Measurements from ENCODE around the gene STRIP2. TPM values are rescaled to one million over a fixed set of nuclear protein-coding genes. Genes with fewer than 3 reads are reported as not detected.
"Not testable (repeated sequence)": the region's sequence is repeated elsewhere in the genome, so short reads cannot be mapped to it uniquely, and the experiment has no call there.

Gene STRIP2
- polyA plus RNA-seq, 4 donors, result 2.8 to 3.9 (median 3.2) TPM

DNA sequence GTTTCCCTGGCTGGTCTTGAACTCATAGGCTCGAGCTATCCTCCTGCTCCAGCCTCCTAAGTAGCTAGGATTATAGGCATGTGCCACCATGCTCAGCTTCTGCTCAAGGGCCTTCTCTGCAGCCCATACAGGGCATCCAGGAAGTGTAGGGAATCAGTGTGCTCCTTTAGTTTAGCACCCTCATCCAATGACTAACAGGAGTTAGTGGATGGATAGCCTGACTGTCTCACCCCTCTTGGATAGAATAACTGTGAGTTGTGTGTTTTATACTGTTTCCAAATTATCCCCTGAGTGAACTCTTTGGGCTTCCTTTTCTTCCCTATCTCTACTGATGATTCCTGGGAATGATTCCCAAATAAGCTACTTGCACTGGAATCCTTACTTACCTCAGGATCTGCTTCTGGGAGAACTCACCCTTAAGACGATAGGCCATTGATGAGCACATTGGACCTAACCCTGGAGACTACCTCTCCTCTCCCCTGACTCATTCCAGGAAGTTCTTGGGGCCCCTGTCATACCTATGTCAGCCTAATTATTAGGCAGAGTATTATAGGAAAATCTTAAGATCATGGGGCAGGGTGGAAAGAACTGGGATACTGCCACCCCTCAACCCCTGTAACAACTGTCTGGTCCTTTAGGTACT, 18.5 kb downstream of the STRIP2 start:
- DNase-seq (ENCODE audit: low read depth in 4 of 4, low spot score in 3 of 4), result no peak

DNA sequence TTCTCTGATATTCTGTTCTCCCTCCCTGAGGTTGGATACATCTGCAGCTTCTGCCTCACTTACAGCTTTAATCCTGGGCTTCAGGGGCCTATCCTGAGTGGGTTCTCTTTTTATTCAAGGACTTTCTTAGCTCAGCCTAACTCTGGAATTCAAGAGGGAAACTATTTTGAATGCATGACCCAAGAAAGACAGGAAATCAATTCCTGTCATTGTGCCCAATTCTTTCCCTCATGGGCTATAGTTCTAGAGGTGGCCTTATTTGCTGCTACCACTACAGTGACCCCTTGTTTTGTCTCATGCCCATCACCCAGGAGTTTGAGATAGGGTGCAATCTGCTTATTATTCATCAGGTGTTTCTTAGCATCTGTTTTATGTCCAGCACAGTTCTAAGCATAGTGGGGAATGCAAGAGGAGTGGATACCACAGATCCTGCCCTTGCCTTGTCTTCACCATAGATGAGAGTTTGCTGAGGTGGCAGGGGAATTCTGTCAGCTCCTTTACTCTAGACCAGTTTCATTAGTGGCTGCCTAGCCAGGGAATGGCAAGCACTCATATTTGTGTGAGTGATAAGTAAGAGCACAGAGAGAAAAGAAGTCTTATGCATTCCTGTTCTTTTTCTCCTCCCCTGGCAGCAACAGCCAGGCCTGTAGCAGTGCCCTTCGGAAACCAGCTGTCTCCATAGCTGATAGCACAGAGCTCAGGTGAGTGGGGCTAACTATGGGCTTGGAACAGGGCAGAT, 19.4 kb downstream of the STRIP2 start:
- DNase-seq (ENCODE audit: low read depth in 4 of 4, low spot score in 3 of 4), result no peak

DNA sequence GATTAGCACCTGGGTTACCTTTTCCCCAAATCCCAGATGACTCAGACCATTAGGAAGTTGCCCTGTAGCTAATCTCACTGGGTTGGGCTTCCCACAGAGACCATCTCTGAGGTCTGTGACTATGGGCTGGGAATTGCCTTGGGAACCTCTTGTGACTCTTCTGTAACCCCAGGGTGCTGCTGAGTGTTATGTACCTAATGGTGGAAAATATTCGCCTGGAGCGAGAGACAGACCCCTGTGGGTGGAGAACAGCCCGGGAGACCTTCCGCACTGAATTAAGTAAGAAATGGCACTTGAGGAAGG, 20.0 kb downstream of the STRIP2 start:
- DNase-seq (ENCODE audit: low read depth in 4 of 4, low spot score in 3 of 4), result no peak

DNA sequence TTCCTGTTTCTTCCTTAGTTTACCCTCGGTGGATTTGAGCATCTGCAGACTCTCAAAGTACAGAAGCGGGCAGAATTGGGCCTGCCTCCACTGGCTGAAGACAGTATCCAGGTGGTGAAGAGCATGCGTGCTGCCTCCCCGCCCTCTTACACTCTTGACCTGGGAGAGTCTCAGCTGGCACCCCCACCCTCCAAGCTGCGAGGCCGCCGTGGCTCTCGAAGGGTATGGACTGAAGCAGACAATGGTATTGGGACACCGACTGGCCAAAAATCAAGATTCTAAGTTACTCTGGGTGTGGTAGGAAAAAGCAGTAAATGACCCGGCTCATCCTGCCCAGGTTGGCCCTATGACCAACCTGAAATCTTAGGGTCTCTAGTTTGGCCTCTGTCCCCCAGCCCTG, 22.2 kb downstream of the STRIP2 start:
- DNase-seq (ENCODE audit: low read depth in 4 of 4, low spot score in 3 of 4), result no peak

DNA sequence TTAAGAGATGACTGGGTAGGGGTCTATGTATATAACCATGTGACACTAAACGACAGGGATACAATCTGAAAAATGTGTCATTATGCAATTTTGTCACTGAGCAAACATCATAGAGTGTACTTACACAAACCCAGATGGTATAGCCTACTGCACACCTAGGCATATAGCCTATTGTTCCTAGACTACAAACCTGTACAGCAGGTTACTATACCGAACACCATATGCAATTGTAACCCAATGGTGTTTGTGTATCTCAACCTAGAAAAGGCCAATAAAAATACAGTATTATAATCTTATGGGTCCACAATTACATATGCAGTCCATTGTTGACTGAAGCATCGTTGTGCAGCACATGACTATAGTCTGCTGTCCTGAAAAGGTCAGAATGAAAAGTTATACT, 22.9 kb downstream of the STRIP2 start:
- DNase-seq (ENCODE audit: low read depth in 4 of 4, low spot score in 3 of 4), result no peak

DNA sequence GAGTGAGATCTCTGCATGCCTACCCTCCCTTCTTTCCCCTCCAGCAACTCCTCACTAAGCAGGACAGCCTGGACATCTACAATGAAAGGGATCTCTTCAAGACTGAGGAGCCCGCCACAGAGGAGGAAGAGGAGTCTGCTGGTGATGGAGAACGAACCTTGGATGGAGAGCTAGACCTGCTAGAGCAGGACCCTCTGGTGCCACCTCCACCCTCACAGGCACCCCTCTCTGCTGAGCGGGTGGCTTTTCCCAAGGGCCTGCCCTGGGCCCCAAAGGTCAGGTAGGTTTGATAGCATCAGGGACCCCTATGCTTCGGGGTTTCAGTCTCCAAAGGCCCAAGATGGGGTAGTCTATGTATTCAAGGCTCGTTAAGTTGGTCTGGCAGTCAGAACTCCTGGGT, 23.9 kb downstream of the STRIP2 start:
- no peak for DNase-seq (ENCODE audit: low read depth in 4 of 4, low spot score in 3 of 4)

DNA sequence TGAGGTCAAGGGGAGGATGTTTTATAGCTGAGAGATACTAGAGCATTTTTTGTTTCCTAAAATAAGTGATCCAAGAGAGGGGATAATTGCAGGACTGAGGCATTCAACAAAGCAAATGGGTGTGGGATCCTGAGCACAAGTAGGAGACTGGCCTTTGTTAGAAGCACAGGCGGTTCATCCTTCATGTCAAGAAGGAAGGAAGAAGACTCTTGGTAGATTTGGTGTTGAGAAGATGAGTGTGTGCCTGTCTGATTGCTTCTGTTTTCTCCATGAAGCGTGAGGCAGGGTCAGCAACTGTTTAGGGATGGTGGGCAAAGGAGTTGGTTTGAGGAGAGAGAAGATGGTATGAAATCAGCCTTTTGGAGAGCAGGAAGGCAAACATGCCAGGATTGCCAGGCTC, 27.6 kb downstream of the STRIP2 start:
- no peak for DNase-seq (ENCODE audit: low read depth in 4 of 4, low spot score in 3 of 4)

DNA sequence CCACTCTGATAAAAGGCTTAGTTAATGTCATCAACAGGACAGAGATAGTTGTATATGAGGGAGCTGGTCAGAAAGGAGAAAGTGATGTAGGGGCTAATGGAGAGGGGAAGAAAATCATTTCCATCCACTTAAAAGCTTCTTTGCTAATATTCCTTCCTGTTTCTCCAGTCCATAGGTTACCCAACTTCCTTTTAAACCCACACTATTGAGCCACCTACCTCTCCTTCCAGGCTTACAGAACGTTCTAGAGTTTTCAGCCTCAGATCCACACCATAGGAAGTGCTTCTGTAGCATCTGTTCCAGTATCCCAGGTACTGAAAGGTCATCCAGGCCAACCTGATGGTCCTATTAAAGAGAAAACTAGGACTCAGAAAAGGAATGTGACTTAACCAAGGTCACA, 28.2 kb downstream of the STRIP2 start:
- no peak for DNase-seq (ENCODE audit: low read depth in 4 of 4, low spot score in 3 of 4)

DNA sequence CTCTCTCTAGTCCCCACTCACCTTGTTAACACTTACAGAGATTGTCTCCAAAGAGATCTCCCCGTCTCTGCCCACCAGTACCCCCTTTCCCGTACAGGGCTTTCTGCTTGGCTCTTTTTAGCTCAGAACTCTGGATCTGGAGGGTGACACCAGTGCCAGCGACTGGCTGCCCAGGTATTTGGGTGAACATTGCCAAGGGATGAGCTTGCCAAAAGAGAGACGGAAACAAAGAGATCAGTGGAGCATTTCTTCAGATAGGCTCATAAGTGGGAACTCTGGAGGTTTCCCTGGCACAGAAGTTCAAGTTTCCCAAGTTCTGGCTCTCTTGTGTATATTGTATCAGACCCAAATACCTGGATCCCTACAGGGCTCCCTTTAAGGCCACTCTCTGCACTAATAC, 30.0 kb downstream of the STRIP2 start:
- no peak for DNase-seq (ENCODE audit: low read depth in 4 of 4, low spot score in 3 of 4)

DNA sequence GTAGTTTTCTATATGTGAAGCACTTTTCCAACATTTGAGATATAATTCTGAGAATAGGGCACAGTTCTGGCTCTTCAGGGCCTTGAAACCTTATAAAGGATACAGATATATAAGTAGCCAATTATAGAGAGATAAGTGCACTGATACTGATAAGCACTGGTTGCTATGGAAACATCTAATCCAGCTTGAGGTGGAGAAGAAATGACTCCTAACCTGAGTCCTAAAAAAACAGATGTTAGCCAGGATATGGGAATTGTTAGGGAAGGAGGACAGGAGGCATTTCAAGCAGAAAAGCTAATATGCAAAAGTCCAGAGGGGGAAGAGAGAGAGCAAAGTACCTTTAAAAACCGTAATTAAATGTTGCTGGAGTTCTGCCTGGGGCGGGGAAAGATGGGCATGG, 30.8 kb downstream of the STRIP2 start:
- DNase-seq (ENCODE audit: low read depth in 4 of 4, low spot score in 3 of 4), result no peak

DNA sequence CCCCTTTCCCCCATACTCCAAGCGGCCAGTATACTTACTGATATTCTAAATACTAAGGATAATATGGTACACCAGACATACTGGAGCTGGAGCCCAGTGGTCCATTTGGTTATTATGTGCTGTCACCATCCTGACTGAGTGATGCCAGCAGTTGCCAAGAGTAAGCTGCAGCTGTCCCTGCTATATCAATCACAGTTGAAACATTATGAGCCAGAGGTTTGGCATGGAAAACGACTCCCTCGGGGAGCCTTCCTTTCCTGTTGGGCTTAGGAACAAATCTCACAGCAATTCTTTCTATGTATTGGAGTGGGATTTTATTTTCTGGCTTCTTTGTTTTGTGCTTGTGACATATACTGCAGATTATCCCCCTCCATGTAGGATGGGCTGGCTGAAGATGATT, 32.6 kb downstream of the STRIP2 start:
- DNase-seq (ENCODE audit: low read depth in 4 of 4, low spot score in 3 of 4), result no peak

DNA sequence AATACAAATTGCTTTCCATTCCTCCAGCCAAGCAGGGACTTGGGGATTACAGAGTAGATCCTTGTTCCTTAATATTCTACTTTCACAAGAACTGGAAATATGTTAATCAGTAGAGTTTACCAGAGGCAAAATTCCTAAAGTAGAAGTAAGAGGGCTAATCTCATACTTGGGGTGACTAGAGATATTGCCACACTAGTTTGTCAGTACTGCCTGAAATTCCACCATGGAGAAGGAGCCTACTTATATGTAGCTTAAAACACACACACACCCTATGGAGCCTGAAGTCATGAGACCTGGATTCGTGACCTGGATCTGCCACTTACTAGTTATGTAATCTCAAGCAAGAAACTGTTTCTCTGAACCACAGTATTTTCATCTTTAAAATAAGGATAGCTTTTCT, 33.9 kb downstream of the STRIP2 start:
- no peak for DNase-seq (ENCODE audit: low read depth in 4 of 4, low spot score in 3 of 4)

DNA sequence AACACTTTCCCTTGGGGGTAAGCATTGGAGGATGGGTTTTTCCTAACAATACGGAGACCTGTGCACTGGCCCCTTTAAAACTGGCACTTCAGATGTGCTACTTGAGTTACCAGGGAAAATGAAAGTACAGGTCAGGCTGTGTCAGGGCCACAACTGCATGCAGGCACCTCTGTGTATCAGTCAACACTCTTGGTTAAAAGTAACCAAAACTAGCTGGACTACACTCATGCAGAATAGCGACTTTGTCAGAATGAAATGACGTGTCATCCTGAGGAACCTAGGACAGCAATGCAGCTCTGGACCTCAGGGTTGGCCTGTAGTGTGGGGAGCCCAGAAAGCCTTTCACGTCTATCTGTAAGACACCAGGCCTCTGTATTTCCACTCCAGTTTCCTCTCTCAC, 34.3 kb downstream of the STRIP2 start:
- no peak for DNase-seq (ENCODE audit: low read depth in 4 of 4, low spot score in 3 of 4)

DNA sequence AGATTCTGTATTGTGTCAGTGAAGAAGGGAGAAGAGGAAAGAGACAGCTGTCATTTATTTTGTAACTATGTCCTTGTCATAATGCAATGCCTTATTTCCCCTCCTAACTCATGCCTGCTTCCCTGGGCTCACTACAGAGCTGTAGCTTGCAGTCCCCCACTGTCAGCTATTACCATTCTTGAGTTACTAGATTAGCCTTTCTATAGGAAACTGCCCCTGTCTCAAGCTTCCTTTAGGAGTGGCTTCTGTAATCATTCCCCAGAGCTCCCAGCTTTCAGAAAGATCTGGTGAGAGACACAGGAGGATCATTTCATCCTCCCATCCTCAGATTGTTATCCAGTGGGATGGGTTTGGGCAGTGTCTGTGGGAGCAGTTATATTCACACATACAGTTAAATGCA, 35.7 kb downstream of the STRIP2 start:
- DNase-seq (ENCODE audit: low read depth in 4 of 4, low spot score in 3 of 4), result no peak

DNA sequence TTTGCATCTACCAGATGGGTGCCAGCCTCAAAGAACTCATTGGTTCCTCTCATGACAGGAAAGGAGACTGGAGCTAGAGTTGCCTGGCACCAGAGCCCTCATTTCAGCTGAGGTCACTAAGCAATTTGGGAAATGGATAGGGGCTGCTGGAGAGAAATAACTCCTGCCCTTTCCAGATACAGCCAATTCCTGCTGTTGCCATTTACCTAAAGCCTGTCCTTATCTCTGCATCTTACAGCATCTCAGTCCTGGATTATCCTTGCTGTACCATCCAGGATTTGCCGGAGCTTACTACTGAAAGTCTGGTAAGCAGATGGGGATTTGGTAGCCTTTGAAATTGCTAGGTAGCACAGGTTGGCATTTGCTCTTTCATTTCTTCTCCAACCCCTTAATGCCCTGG, 36.2 kb downstream of the STRIP2 start:
- DNase-seq (ENCODE audit: low read depth in 4 of 4, low spot score in 3 of 4), result no peak

DNA sequence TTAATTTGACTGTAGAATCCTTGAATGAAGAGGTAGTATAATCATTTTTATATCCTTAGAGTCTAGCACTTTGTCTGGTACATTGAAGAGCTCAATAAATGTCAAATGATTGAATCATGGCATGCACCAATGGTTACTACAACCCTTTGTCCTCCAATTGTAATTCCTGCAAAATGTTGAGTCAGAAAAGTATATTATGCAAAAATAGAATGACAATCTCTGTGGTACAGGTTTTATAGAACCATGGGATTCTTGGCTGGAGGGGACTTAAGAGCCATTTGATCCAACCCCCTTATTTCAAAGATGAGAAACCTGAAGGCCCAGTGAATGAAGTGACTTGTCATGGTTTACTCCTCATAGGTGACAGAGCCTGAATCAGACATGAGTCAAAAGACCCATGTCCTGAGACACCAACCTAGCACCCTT, 37.2 kb downstream of the STRIP2 start:
- DNase-seq (ENCODE audit: low read depth in 4 of 4, low spot score in 3 of 4), result no peak

DNA sequence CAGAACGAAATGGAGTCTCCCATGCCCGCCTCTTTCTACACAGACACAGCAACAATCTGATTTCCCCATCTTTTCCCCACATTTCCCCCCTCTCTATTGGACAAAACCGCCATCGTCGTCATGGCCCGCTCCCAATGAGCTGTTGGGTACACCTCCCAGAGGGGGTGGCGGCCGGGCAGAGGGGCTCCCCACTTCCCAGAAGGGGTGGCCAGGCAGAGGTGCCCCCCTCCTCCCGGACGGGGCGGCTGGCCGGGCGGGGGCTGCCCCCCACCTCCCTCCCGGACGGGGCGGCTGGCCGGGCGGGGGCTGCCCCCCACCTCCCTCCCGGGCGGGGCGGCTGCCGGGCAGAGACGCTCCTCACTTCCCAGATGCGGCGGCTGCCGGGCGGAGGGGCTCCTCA, 41.7 kb downstream of the STRIP2 start:
- DNase-seq (ENCODE audit: low read depth in 4 of 4, low spot score in 3 of 4), result not testable (repeated sequence)

DNA sequence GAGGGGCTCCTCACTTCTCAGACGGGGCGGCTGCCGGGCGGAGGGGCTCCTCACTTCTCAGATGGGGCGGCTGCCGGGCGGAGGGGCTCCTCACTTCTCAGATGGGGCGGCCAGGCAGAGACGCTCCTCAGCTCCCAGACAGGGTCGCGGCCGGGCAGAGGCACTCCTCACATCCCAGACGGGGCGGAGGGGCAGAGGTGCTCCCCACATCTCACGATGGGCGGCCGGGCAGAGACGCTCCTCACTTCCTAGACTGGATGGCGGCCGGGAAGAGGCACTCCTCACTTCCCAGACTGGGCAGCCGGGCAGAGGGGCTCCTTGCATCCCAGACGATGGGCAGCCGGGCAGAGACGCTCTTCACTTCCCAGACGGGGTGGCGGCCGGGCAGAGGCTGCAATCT, 42.2 kb downstream of the STRIP2 start:
- not testable (repeated sequence) for DNase-seq (ENCODE audit: low read depth in 4 of 4, low spot score in 3 of 4)

DNA sequence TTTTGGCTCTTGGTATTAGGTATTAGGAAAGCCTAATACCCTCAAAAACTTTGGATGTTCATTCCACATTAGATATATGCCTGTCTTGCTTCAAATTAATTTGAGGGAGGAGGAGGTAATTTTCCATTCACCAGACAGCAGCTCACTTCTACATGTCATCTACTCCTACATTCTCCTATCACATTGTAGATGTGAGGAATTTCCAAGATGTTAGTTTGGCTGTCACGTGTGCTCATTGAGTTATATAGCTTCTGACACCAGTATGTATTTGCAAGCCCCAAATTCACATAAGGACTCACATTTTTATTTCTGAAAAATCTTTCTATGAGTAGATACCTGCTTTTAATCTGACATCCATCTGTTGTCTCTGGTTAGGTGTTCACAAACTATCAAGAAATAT, 45.6 kb downstream of the STRIP2 start:
- DNase-seq (ENCODE audit: low read depth in 4 of 4, low spot score in 3 of 4), result no peak

DNA sequence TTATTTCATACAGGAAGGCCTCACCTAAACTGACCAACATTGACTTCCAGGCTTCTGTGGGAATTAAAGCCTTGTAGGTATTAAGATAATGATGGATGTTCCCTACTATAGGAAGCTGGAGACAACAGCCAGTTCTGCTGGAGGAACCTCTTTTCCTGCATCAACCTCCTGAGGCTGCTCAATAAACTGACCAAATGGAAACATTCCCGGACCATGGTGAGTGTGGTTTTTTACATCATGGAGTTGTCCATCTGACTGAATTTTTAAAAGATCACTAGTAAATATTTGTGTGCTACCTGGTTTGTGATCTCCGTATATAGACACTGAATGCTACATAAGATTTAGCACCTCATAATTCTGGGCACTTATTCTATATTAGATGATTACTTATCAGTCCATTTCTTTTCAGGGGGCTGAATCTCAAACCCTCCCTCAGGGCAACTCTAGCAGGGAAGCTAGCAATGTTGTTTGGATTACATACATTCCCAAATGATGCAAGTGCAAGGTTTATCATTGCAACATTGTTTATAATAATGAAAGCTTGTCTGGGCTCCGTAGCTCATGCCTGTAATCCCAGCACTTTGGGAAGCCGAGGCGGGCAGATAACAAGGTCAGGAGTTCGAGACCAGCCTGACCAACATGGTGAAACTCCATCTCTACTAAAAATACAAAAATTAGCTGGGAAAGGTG, 46.6 kb downstream of the STRIP2 start:
- no peak for DNase-seq (ENCODE audit: low read depth in 4 of 4, low spot score in 3 of 4)

DNA sequence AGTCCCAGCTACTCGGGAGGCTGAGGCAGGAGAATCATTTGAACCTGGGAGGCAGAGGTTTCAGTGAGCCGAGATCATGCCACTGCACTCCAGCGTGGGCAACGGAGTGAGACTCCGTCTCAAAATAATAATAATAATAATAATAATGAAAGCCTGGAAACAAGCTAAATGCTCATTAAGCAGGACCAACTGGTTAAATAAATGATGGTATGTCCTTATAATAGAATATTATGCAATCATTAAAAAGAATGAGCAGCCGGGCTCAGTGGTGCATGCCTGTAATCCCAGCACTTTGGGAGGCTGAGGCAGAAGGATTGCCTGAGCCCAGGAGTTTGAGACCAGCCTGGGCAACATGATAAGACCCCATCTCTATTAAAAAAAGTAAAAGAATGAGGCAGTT, 47.1 kb downstream of the STRIP2 start:
- not testable (repeated sequence) for DNase-seq (ENCODE audit: low read depth in 4 of 4, low spot score in 3 of 4)

DNA sequence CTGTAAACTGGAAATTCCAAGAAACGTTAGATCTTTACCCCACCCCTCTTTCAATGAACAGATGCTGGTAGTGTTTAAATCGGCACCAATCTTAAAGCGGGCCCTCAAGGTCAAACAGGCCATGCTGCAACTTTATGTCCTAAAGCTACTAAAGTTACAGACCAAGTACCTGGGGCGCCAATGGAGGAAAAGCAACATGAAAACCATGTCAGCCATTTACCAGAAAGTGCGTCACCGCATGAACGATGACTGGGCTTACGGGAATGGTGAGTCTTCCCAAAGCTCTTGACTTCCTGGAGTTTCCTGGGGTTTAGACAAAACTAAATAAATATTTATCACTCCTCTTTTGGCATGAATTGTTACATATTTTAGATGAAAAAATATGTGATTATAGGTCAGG, 48.5 kb downstream of the STRIP2 start:
- DNase-seq (ENCODE audit: low read depth in 4 of 4, low spot score in 3 of 4), result no peak

Measured in left renal pelvis (tissue), 4 donors.